Ascending aorta (tissue), 2 donors: ENCODE data around the gene CELF2. TPM values are rescaled to one million over a fixed set of nuclear protein-coding genes. Genes with fewer than 3 reads are reported as not detected.
"Not testable (repeated sequence)": the region's sequence is repeated elsewhere in the genome, so short reads cannot be mapped to it uniquely, and the experiment has no call there.

Experiments
- DNase-seq, 2 donors: peaks; one replicate each; pipeline ENCODE4 v3.0.0-alpha.2; 2019; ENCODE audit warnings: low spot score in 2 of 2
- H3K27ac ChIP-seq, 2 donors: fragments of 200-600 bp; sonication (generic); one replicate each; pipeline ENCODE4 v1.5.1; 2016 to 2017; ENCODE audit warnings: mild to moderate bottlenecking in 1 of 2
- H3K27me3 ChIP-seq: fragments of 200-600 bp; sonication (generic); one replicate; pipeline ENCODE4 v1.5.1; 2017
- H3K36me3 ChIP-seq, 2 donors: fragments of 200-600 bp; sonication (generic); one replicate each; pipeline ENCODE4 v1.5.1; 2016
- H3K4me1 ChIP-seq, 2 donors: fragments of 200-600 bp; sonication (generic); one replicate each; pipeline ENCODE4 v1.5.1; 2016 to 2017; ENCODE audit warnings: mild to moderate bottlenecking in 1 of 2
- H3K4me3 ChIP-seq, 2 donors: fragments of 200-600 bp; sonication (generic); one replicate each; pipeline ENCODE4 v1.5.1; 2016 to 2017; ENCODE audit warnings: mild to moderate bottlenecking in 1 of 2
- H3K9me3 ChIP-seq, 2 donors: fragments of 200-600 bp; sonication (generic); one replicate each; pipeline ENCODE4 v1.5.1; 2016
- CTCF ChIP-seq, 3 experiments: fragments of 200-600 bp in 2 of 3; fragments of 450-650 bp in 1 of 3; sonication (generic) in 2 of 3; IDR thresholded peaks; one replicate each; pipeline ENCODE4 v1.5.1; 2016 to 2019; ENCODE audit warnings: antibody characterized with exemption in 3 of 3, mild to moderate bottlenecking in 1 of 3, moderate library complexity in 1 of 3
- intact Hi-C: fragments of 100-400 bp; cut with DNase I; formaldehyde crosslinking; loops from one replicate; pipeline ENCODE4 v1.15.1; 2023
- total RNA-seq: library from RNA; depleted of rRNA; stranded (reverse); fragments of >200 nt; gene quantifications from one replicate; pipeline ENCODE4 v1.1.0, GENCODE V29; 2016

Gene CELF2
- total RNA-seq, 1 donor from 2014 or later = 26.6 TPM

- no peak for DNase-seq
- Histone ChIP-seq H3K4me1 (no peaks in the 10 kb centered on the region), H3K27me3 (no peaks in the 10 kb centered on the region), H3K4me3 (no peak overlapping the region), H3K27ac (no peak overlapping the region), H3K36me3 (no peaks in the 10 kb centered on the region), H3K9me3 (no peaks in the 10 kb centered on the region)
- TF ChIP-seq CTCF (IDR thresholded peaks at IDR 0.05) = no peak
- intact Hi-C loops = no loop called here
Observed at GRCh38 chr10:11357439-11357838, 339.8 kb downstream of the CELF2 start.

- H3K4me1 ChIP-seq = no peaks in the 10 kb centered on the region
- TF ChIP-seq CTCF (IDR thresholded peaks at IDR 0.05) = no peak
- H3K9me3 ChIP-seq = no peaks in the 10 kb centered on the region
- H3K27ac ChIP-seq = no peak overlapping the region
- H3K36me3 ChIP-seq = no peaks in the 10 kb centered on the region
- intact Hi-C loops = no loop called here
- no peaks in the 10 kb centered on the region for H3K27me3 ChIP-seq
- no peak overlapping the region for H3K4me3 ChIP-seq
- DNase-seq = no peak
Observed at GRCh38 chr10:11358011-11358410, 340.3 kb downstream of the CELF2 start.

- no peak for DNase-seq
- H3K9me3 ChIP-seq = no peaks in the 10 kb centered on the region
- H3K4me3 ChIP-seq = no peak overlapping the region
- H3K36me3 ChIP-seq = no peaks in the 10 kb centered on the region
- no peak for TF ChIP-seq CTCF (IDR thresholded peaks at IDR 0.05)
- no peak overlapping the region for H3K27ac ChIP-seq
- H3K27me3 ChIP-seq = no peaks in the 10 kb centered on the region
- no peaks in the 10 kb centered on the region for H3K4me1 ChIP-seq
- intact Hi-C loops = no loop called here
Observed at GRCh38 chr10:11358923-11359575, 341.4 kb downstream of the CELF2 start.

GRCh38 chr10:11359869-11360268 is 342.2 kb downstream of the CELF2 start:
- H3K9me3 ChIP-seq = no peaks in the 10 kb centered on the region
- no peaks in the 10 kb centered on the region for H3K36me3 ChIP-seq
- intact Hi-C loops = no loop called here
- H3K27me3 ChIP-seq = no peaks in the 10 kb centered on the region
- TF ChIP-seq CTCF (IDR thresholded peaks at IDR 0.05) = no peak
- no peak overlapping the region for H3K4me3 ChIP-seq
- DNase-seq = no peak
- H3K4me1 ChIP-seq = no peaks in the 10 kb centered on the region
- no peak overlapping the region for H3K27ac ChIP-seq

GRCh38 chr10:11363497-11363896 is 345.8 kb downstream of the CELF2 start:
- H3K9me3 ChIP-seq = no peaks in the 10 kb centered on the region
- no peaks in the 10 kb centered on the region for H3K27me3 ChIP-seq
- no peaks in the 10 kb centered on the region for H3K4me1 ChIP-seq
- no peak for DNase-seq
- no peak overlapping the region for H3K4me3 ChIP-seq
- intact Hi-C loops = no loop called here
- no peak overlapping the region for H3K27ac ChIP-seq
- no peak for TF ChIP-seq CTCF (IDR thresholded peaks at IDR 0.05)
- no peaks in the 10 kb centered on the region for H3K36me3 ChIP-seq

- no peak for TF ChIP-seq CTCF (IDR thresholded peaks at IDR 0.05)
- no peaks in the 10 kb centered on the region for H3K4me1 ChIP-seq
- no peak overlapping the region for H3K27ac ChIP-seq
- no peaks in the 10 kb centered on the region for H3K9me3 ChIP-seq
- no peak for DNase-seq
- no peaks in the 10 kb centered on the region for H3K27me3 ChIP-seq
- H3K4me3 ChIP-seq = no peak overlapping the region
- H3K36me3 ChIP-seq = no peaks in the 10 kb centered on the region
- intact Hi-C loops = no loop called here
Observed at GRCh38 chr10:11364241-11364640, 346.6 kb downstream of the CELF2 start.

- H3K4me3 ChIP-seq, DNase-seq, H3K9me3 ChIP-seq, H3K27ac ChIP-seq, H3K36me3 ChIP-seq, intact Hi-C loops, H3K4me1 ChIP-seq, H3K27me3 ChIP-seq: not testable (repeated sequence)
Observed at GRCh38 chr10:11366889-11367288, 349.2 kb downstream of the CELF2 start.
